H1 (cell line): ENCODE results near the gene RASGEF1B. TPM values are rescaled to one million over a fixed set of nuclear protein-coding genes. Genes with fewer than 3 reads are reported as not detected.
A peak's percentile ranks its signal among the peaks of the same experiment; 100 is the strongest.

ENCODE experiments used
- CTCF ChIA-PET: fragments of 300-600 bp; sonication (Branson Sonifier 250); formaldehyde crosslinking; loops from one replicate; lab custom pipeline; 2021; ENCODE audit not compliant: partially characterized antibody; lab: Charles Lee
- POLR2A ChIA-PET: fragments of 300-600 bp; sonication (Branson Sonifier 250); formaldehyde crosslinking; loops from one replicate; lab custom pipeline; 2021; ENCODE audit warnings: inconsistent platforms; ENCODE audit not compliant: partially characterized antibody; lab: Charles Lee
- DNase-seq, 2 experiments: peaks; one replicate each; pipeline versions ENCODE4 v3.0.0 to v3.0.0-alpha.2; 2010 to 2022; ENCODE audit warnings: low spot score in 2 of 2, low read depth in 1 of 2, mixed read lengths in 1 of 2
- FAIRE-seq: peaks from 2 replicates; lab custom pipeline; 2011; peaks lifted over from hg19 to GRCh38; lab: Jason Lieb, UNC
- H2AFZ ChIP-seq: 2 replicates; pipeline ENCODE4 v1.8.1; 2012; ENCODE audit warnings: low read length, inconsistent platforms
- H2AK5ac ChIP-seq: 2 replicates; pipeline ENCODE4 v1.6.1; 2013; ENCODE audit warnings: low read depth, low read length
- H2BK120ac ChIP-seq: replicated peaks from 2 replicates; pipeline ENCODE3; 2013; ENCODE audit warnings: low read depth, low read length, inconsistent platforms
- H2BK12ac ChIP-seq: 2 replicates; pipeline ENCODE4 v1.6.1; 2013; ENCODE audit warnings: low read depth, low read length
- H2BK15ac ChIP-seq: 2 replicates; pipeline ENCODE4 v1.6.1; 2013; ENCODE audit warnings: low read length
- H2BK20ac ChIP-seq: 2 replicates; pipeline ENCODE4 v1.6.1; 2013; ENCODE audit warnings: low read length
- H2BK5ac ChIP-seq: 2 replicates; pipeline ENCODE4 v1.6.1; 2013; ENCODE audit warnings: low read depth, low read length
- H3K14ac ChIP-seq: 2 replicates; pipeline ENCODE4 v1.6.1; 2013; ENCODE audit warnings: inconsistent platforms; ENCODE audit not compliant: insufficient read length
- H3K18ac ChIP-seq: 2 replicates; pipeline ENCODE4 v1.6.1; 2013; ENCODE audit warnings: low read length; ENCODE audit errors: extremely low read depth
- H3K23ac ChIP-seq: 2 replicates; pipeline ENCODE4 v1.6.1; 2013; ENCODE audit warnings: inconsistent platforms; ENCODE audit not compliant: insufficient read length
- H3K23me2 ChIP-seq: 2 replicates; pipeline ENCODE4 v1.6.1; 2013; ENCODE audit warnings: low read depth, low read length
- H3K27ac ChIP-seq: 2 replicates; pipeline ENCODE4 v1.6.1; 2011; ENCODE audit warnings: low read depth, low read length, inconsistent platforms
- H3K27me3 ChIP-seq, 4 experiments: replicated peaks in 1 of 4; 1 replicate in 1 of 4; 2 replicates in 3 of 4; pipeline versions ENCODE4 v1.6.1 to v1.8.1; 2011 to 2013; ENCODE audit warnings: low read length in 3 of 4, mild to moderate bottlenecking in 3 of 4, inconsistent platforms in 2 of 4, mixed read lengths in 2 of 4, moderate library complexity in 1 of 4; ENCODE audit not compliant: control insufficient read depth in 3 of 4, insufficient read depth in 3 of 4; ENCODE audit errors: extremely low read depth in 1 of 4
- H3K36me3 ChIP-seq, 4 experiments: 2 replicates each; pipeline versions ENCODE4 v1.6.1 to v1.8.1; 2011 to 2013; ENCODE audit warnings: mild to moderate bottlenecking in 4 of 4, low read length in 3 of 4, moderate library complexity in 2 of 4, control low read depth in 1 of 4, inconsistent platforms in 1 of 4; ENCODE audit not compliant: insufficient read depth in 4 of 4, control insufficient read depth in 2 of 4
- H3K4ac ChIP-seq: replicated peaks from 2 replicates; pipeline ENCODE3; 2013; ENCODE audit warnings: low read length, low read depth, mixed read lengths, inconsistent platforms; ENCODE audit not compliant: insufficient read length
- H3K4me1 ChIP-seq, 4 experiments: replicated peaks in 1 of 4; 1 replicate in 1 of 4; 2 replicates in 3 of 4; pipeline versions ENCODE4 v1.6.1 to v1.8.1; 2011 to 2013; ENCODE audit warnings: low read length in 3 of 4, inconsistent platforms in 2 of 4, mixed read lengths in 1 of 4; ENCODE audit not compliant: insufficient read depth in 4 of 4, control insufficient read depth in 3 of 4
- H3K4me2 ChIP-seq, 2 experiments: 2 replicates each; pipeline versions ENCODE4 v1.6.1 to v1.8.1; 2011 to 2013; ENCODE audit warnings: low read depth in 2 of 2, low read length in 2 of 2, control low read depth in 1 of 2, inconsistent platforms in 1 of 2, mild to moderate bottlenecking in 1 of 2; ENCODE audit not compliant: insufficient read depth in 1 of 2
- H3K4me3 ChIP-seq, 4 experiments: fragments of 200-600, 300-600 bp in 1 of 4; sonication (generic), shearing (Covaris generic), sonication (Bioruptor Twin) in 1 of 4; 2 replicates each; pipeline versions ENCODE4 v1.5.1 to v1.8.1; 2011 to 2016; ENCODE audit warnings: low read length in 4 of 4, low read depth in 3 of 4, control low read depth in 2 of 4, inconsistent platforms in 2 of 4, mild to moderate bottlenecking in 2 of 4, mixed read lengths in 1 of 4, moderate library complexity in 1 of 4; ENCODE audit not compliant: insufficient read depth in 2 of 4; ENCODE audit errors: extremely low read depth in 1 of 4
- H3K56ac ChIP-seq: replicated peaks from 2 replicates; pipeline ENCODE3; 2013; ENCODE audit warnings: low read depth, mild to moderate bottlenecking, mixed read lengths, low read length, inconsistent platforms; ENCODE audit not compliant: insufficient read length
- H3K79me1 ChIP-seq: 2 replicates; pipeline ENCODE4 v1.6.1; 2013; ENCODE audit warnings: low read depth, low read length, control low read depth
- H3K79me2 ChIP-seq, 2 experiments: 2 replicates each; pipeline versions ENCODE4 v1.6.1 to v1.8.1; 2012 to 2013; ENCODE audit warnings: low read length in 2 of 2, mild to moderate bottlenecking in 2 of 2, inconsistent platforms in 1 of 2; ENCODE audit not compliant: insufficient read depth in 2 of 2, control insufficient read depth in 1 of 2
- H3K9ac ChIP-seq, 4 experiments: replicated peaks in 1 of 4; 1 replicate in 1 of 4; 2 replicates in 3 of 4; pipeline versions ENCODE4 v1.6.1 to v1.8.1; 2011 to 2013; ENCODE audit warnings: low read depth in 3 of 4, low read length in 3 of 4, control low read depth in 2 of 4, mild to moderate bottlenecking in 2 of 4, moderate library complexity in 2 of 4, inconsistent platforms in 1 of 4; ENCODE audit errors: extremely low read depth in 1 of 4
- H3K9me3 ChIP-seq, 2 experiments: 2 replicates each; pipeline versions ENCODE4 v1.6.1 to v1.8.1; 2012 to 2013; ENCODE audit warnings: mild to moderate bottlenecking in 2 of 2, moderate library complexity in 2 of 2, control low read depth in 1 of 2, inconsistent platforms in 1 of 2, low read depth in 1 of 2, low read length in 1 of 2, mixed read lengths in 1 of 2; ENCODE audit not compliant: insufficient read depth in 2 of 2
- H4K20me1 ChIP-seq, 2 experiments: replicated peaks in 1 of 2; 2 replicates each; pipeline versions ENCODE3 to v1.8.1; 2011 to 2013; ENCODE audit warnings: inconsistent platforms in 2 of 2, low read length in 2 of 2, mild to moderate bottlenecking in 1 of 2; ENCODE audit not compliant: insufficient read depth in 2 of 2, control insufficient read depth in 1 of 2
- H4K5ac ChIP-seq: 2 replicates; pipeline ENCODE4 v1.6.1; 2013; ENCODE audit warnings: low read length, low read depth, mixed read lengths, inconsistent platforms; ENCODE audit not compliant: insufficient read length
- H4K8ac ChIP-seq: 2 replicates; pipeline ENCODE4 v1.8.0; 2013; ENCODE audit warnings: mild to moderate bottlenecking, moderate library complexity, low read length, inconsistent platforms; ENCODE audit not compliant: insufficient read depth; ENCODE audit errors: extremely low read depth
- H4K91ac ChIP-seq: replicated peaks from 2 replicates; pipeline ENCODE3; 2013; ENCODE audit warnings: low read length, mixed read lengths, inconsistent platforms; ENCODE audit not compliant: insufficient read length
- CEBPB ChIP-seq: IDR thresholded peaks from 2 replicates; pipeline ENCODE4 v1.6.1; 2012; ENCODE audit warnings: low read depth, low read length
- CREB1 ChIP-seq: IDR thresholded peaks from 2 replicates; pipeline ENCODE4 v1.6.1; 2012; ENCODE audit warnings: inconsistent platforms
- CTCF ChIP-seq, 3 experiments: IDR thresholded peaks; 1 replicate in 2 of 3; 2 replicates in 1 of 3; pipeline versions ENCODE4 v1.5.1 to v1.6.1; 2011; ENCODE audit warnings: low read length in 3 of 3, mild to moderate bottlenecking in 3 of 3, inconsistent platforms in 2 of 3, low read depth in 1 of 3, moderate library complexity in 1 of 3; ENCODE audit not compliant: insufficient read depth in 1 of 3; ENCODE audit errors: control extremely low read depth in 1 of 3
- KDM1A ChIP-seq: fragments of 200-600, 300-600 bp; sonication (generic); IDR thresholded peaks from 2 replicates; pipeline ENCODE4 v1.7.1; 2016; ENCODE audit warnings: mild to moderate bottlenecking, low read length, borderline replicate concordance
- RAD21 ChIP-seq, 2 experiments: IDR thresholded peaks in 1 of 2; conservative IDR thresholded peaks in 1 of 2; 2 replicates each; pipeline ENCODE4 v1.6.1; 2011; ENCODE audit warnings: low read depth in 2 of 2, low read length in 2 of 2, improper control_type of control experiment in 1 of 2, inconsistent platforms in 1 of 2, mild to moderate bottlenecking in 1 of 2, moderate library complexity in 1 of 2
- WGBS, 2 experiments: shearing (Covaris generic) in 1 of 2; methylation state at CpG; one replicate each; pipeline versions ENCODE4 v1.1.6 to v1.1.7; 2013 to 2015; ENCODE audit warnings: low lambda C conversion rate in 2 of 2, mixed read lengths in 2 of 2, inconsistent platforms in 1 of 2, low coverage in 1 of 2, missing lambda C conversion rate in 1 of 2; ENCODE audit not compliant: insufficient replicate concordance in 2 of 2, insufficient coverage in 1 of 2, insufficient read length in 1 of 2; ENCODE audit errors: extremely low coverage in 1 of 2, missing lambda C conversion rate in 1 of 2; 5-methylcytosine and 5-hydroxymethylcytosine counted together
- polyA plus RNA-seq, 7 experiments: library from polyadenylated mRNA; depleted of rRNA in 3 of 7; stranded (reverse) in 5 of 7; unstranded in 2 of 7; fragments of >200 nt in 5 of 7; fragments of 200-250 nt in 2 of 7; gene quantifications; 1 replicate in 5 of 7; 2 replicates in 1 of 7; 4 replicates in 1 of 7; pipeline versions ENCODE4 v1.2.1 to v1.2.3, GENCODE V29; 2011 to 2013; ENCODE audit warnings: missing spikeins in 2 of 7, mixed read lengths in 2 of 7
- total RNA-seq: library from RNA; stranded (reverse); fragmentation: NEBNext Ultra II Directional; extraction: Animal tissue kit (Norgen Biotek cat#: 25700); gene quantifications from 2 replicates; pipeline ENCODE4 v1.2.1, GENCODE V29; 2021

RASGEF1B gene
- total and polyA plus RNA-seq, 2 of the 8 experiments (the other 6 are each of a cell fraction or from before 2014, with no cell fraction given) = 1.6 to 4.7 TPM

DNA sequence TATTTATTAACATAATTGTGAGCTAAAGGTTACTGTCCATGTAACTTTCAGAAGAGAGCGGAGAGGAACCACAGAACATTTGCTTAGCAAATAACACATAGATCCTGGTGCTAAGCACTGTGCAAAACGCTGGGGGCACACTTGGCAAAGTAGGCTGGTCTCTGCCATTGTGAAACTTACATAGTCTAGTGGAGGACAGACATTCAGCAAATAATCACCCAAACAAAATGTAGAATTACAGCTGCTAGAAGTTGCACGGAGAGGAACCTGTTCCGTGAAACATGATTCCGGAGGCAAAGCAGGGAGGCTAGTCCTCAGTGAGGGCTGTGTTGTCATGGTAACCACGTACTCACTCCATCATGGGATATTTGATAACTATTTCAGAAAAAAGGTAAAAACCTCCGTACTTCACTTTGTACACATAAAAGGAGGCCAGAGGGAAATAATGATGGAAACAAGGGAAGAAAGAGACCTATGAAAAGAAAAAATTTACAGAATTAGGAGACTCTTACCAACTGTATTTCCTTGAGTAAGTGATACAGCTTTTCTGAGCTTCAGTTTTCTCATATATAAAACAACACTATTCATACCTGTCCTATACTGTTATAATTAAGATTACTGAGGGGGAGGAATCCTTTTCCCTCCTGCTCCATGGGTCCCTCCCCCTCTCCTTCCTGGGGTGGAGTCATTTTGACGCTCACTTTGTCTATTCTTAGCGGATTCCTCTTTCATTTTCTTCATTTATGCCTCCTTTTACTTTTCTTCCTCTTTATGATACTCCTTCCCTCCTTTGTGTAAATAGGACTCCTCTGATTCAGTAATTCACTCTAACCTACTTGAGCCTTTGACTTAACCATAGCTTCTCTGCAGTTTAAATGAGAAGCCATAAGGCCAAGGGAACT is 825 bp upstream of the RASGEF1B start:
- Histone ChIP-seq H2BK15ac (no peak overlapping the region), H3K18ac (no peak overlapping the region), H3K14ac (no peak overlapping the region), H2BK5ac (no peak overlapping the region), H4K20me1 (peaks cover 0 to 4% of the 10 kb centered on the region in 2 experiments), H3K4me3 (peak overlapping the region; percentile 62 to 79 (median 70)), H3K79me1 (no peaks in the 10 kb centered on the region), H2BK20ac (no peak overlapping the region), H2AFZ (0 out of 2 replicates have a peak overlapping the region, but pooled peaks have one; percentile 59), H4K91ac (peak overlapping the region; percentile 65), H3K27me3 (peaks cover 2 to 10% (median 7%) of the 10 kb centered on the region in 4 experiments; a peak in 6 of 7 replicates), H2BK120ac (peak overlapping the region; percentile 43), H3K56ac (no peak overlapping the region), H2BK12ac (peak overlapping the region; percentile 35; the same call in 1 of the 2 replicates), H3K36me3 (no peaks in the 10 kb centered on the region), H3K23me2 (peaks cover 12% of the 10 kb centered on the region), H3K79me2 (no peaks in the 10 kb centered on the region; a peak in 1 of 4 replicates), H4K5ac (no peak overlapping the region), H3K4ac (no peak overlapping the region), H3K4me2 (peak overlapping the region; percentile 98 to 100), H4K8ac (no peak overlapping the region; the same call in 1 of the 2 replicates), H3K9me3 (no peaks in the 10 kb centered on the region), H3K23ac (no peak overlapping the region), H2AK5ac (no peak overlapping the region), H3K27ac (no peak overlapping the region), H3K9ac (no peak overlapping the region), H3K4me1 (peaks cover 0 to 6% (median 2%) of the 10 kb centered on the region in 4 experiments; a peak in 5 of 7 replicates)
- ChIA-PET POLR2A (interaction anchor here (1.2 to 1.8 kb wide), 2 partner anchors 12 to 46 kb away, joined by 3 to 4 read pairs; no protein-coding TSS in a partner anchor), CTCF (interaction anchor here (0.6 to 5.4 kb wide), 16 partner anchors 9 to 720 kb away, joined by 3 to 41 read pairs (median 4); no protein-coding TSS in a partner anchor)
- FAIRE-seq (no peak), DNase-seq (no peak)
- 55% methylated on average over 9 of the region's 9 CpGs; no CpG with 5 or more reads in 1 of the 2 experiments for WGBS, 2 experiments
- TF ChIP-seq CTCF (IDR thresholded peaks at IDR 0.05; ENCODE audit: control extremely low read depth in 1 of 3, insufficient read depth in 1 of 3, low read depth in 1 of 3, low read length in 3 of 3) (peak in 2 of 3 experiments; percentile 10 to 57; a peak in 2 of 4 replicates), CEBPB (peak; percentile 30), RAD21 (IDR thresholded peaks at IDR 0.05 in 1 of 2, conservative IDR thresholded peaks at IDR 0.05 in 1 of 2; ENCODE audit: low read depth in 2 of 2, low read length in 2 of 2) (peak; percentile 49 to 55), CREB1 (no peak), KDM1A (peak; percentile 26; the same call in 1 of the 2 replicates)
